GM12892 (cell line): Measurements from ENCODE around the gene ELOVL5.

Experiments used
- POLR2A ChIP-seq: IDR thresholded peaks from 2 replicates; pipeline ENCODE4 v1.6.1; 2011; ENCODE audit warnings: low read depth, low read length, control low read depth
- POLR2AphosphoS5 ChIP-seq: IDR thresholded peaks from 2 replicates; pipeline ENCODE4 v1.6.1; 2011; ENCODE audit warnings: low read depth, low read length, control low read depth

GRCh38 chr6:53377793-53378192, 29.0 kb upstream of the ELOVL5 start:
- TF ChIP-seq POLR2AphosphoS5 (no peak), POLR2A (no peak)
